AG10803 (cell line): ENCODE measurements around the gene LRRC32.

ENCODE experiments used
- DNase-seq: peaks from one replicate; pipeline ENCODE4 v3.0.0; 2010; ENCODE audit warnings: low read depth
- H3K4me3 ChIP-seq: 2 replicates; pipeline ENCODE4 v1.5.1; 2011; ENCODE audit warnings: mild to moderate bottlenecking, low read length, control low read depth
- TF ChIP-seq, protein P1 (sequence below): conservative IDR thresholded peaks from 2 replicates; pipeline ENCODE4 v1.5.1; 2011; ENCODE audit warnings: mild to moderate bottlenecking, low read length, control low read depth, inconsistent platforms

Gene LRRC32

GRCh38 chr11:76656571-76657081, 13.9 kb downstream of the LRRC32 start:
- DNase-seq = no peak
- no peak overlapping the region for H3K4me3 ChIP-seq
- TF ChIP-seq, protein P1, sequence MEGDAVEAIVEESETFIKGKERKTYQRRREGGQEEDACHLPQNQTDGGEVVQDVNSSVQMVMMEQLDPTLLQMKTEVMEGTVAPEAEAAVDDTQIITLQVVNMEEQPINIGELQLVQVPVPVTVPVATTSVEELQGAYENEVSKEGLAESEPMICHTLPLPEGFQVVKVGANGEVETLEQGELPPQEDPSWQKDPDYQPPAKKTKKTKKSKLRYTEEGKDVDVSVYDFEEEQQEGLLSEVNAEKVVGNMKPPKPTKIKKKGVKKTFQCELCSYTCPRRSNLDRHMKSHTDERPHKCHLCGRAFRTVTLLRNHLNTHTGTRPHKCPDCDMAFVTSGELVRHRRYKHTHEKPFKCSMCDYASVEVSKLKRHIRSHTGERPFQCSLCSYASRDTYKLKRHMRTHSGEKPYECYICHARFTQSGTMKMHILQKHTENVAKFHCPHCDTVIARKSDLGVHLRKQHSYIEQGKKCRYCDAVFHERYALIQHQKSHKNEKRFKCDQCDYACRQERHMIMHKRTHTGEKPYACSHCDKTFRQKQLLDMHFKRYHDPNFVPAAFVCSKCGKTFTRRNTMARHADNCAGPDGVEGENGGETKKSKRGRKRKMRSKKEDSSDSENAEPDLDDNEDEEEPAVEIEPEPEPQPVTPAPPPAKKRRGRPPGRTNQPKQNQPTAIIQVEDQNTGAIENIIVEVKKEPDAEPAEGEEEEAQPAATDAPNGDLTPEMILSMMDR = no peak

DNA sequence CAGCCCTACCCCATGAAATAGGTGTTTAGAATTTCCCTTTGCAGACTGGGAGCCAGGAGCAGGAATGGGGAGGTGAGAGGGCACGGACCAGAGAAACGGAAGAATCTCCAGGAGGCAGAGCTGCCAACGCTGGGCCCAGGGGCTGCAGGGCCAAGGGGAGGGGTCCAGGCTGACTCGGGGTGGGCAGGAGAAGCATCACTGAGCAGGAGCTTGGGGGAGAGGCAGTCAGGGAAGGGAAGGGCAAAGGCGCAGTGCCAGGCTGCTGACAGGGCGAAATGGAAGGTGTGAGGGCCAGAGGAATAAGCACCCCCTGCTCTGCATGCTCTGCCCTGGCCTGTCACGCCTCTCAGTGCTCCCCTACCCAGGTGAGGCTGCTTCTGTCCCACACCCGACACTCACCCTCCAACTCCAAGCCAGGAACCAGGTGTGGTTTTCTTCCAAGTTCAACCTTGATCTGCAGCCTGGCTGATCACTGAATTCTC, 14.5 kb downstream of the LRRC32 start:
- no peak overlapping the region for H3K4me3 ChIP-seq
- DNase-seq = no peak

DNA sequence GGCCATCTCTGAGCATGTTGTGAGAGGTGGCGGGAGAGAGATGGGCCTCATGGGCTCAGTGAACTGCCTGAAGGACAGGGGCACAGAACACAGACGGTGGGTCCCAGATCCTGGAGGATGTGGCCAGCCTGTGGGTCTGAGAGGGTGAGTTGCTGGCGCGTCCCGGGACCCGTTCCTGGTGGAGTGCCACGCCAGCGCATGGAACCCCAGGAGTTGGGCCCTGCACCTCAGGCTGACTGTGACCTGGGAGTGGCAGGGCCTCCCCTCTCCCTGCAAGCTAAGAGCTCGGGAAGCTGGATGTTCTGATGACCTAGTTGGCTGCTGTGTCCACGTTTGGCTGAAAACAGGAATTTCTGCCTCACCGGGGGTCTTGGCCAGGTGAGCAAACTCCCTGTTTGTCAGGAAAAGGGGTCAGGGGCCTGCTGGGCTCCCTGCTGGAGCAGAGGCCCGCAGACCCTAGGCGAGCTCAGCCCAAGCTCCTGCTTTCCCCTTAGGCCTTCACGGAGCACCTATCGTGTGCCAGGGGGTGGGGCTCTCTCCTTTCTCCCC, 15.0 kb downstream of the LRRC32 start:
- no peak for DNase-seq
- no peak overlapping the region for H3K4me3 ChIP-seq
- TF ChIP-seq, protein P1 = no peak

More for the DNA sequence above, 14.5 kb downstream of the LRRC32 start:
- TF ChIP-seq, protein P1 = no peak

DNA sequence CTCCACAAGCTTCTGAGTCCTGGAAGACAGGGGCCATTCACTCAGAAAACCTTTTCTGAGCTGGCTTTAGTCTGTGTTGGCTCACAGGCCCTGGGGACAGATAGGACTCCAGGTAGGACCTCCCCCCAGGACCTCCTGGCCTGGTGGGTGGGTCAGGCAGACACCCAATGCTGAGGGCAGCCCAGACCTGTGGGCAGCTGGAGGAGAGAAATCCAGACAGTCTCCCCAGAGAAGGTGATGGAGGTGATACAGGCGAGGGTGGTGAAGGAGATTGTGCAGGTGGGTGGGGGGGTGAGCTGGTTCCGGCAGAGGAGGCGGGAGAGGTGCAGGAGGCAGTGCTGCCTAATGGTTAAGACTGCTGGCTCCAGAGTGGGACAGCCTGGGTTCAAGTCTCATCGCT, 15.6 kb downstream of the LRRC32 start:
- TF ChIP-seq, protein P1 = no peak
- DNase-seq = no peak
- no peak overlapping the region for H3K4me3 ChIP-seq

GRCh38 chr11:76654298-76654851, 16.2 kb downstream of the LRRC32 start:
- DNase-seq = peak; percentile 78
- TF ChIP-seq, protein P1 = no peak
- H3K4me3 ChIP-seq = no peak overlapping the region

DNA sequence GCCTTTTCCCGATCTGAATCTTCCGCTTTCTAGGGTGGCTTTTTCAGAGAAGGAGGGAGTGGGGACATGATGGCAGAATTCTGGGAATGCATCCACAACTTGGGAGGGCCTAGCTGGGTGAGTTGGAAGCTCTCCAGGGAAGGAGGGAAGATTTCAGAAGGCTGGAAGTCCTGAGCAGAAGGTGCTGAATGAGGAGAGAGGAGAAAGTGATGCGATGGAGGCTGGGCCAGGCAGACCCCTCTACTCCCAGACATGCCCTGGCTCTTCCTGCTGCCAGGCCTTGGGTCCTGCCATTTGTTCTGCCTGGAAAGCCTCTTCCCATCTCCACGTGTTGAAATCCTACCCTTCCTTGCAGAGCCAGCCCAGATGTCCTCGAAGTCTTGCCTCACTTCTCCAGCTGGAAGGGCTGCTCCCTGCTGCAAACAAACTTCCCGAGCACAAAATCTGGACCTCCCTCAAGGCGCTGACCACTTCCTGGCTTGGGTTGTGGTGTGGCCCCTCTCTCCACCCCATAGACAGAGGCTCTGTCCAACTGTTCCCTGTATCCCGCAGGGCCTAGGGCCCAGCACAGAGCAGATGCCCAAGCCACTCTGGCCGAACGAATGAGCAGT, 16.8 kb downstream of the LRRC32 start:
- TF ChIP-seq, protein P1 = no peak
- H3K4me3 ChIP-seq = no peak overlapping the region
- peak; percentile 94 for DNase-seq
